HepG2 (cell line): ENCODE measurements around the gene USP10. TPM values are rescaled to one million over a fixed set of nuclear protein-coding genes. Genes with fewer than 3 reads are reported as not detected.

Source experiments
- ARNT2 ChIP-seq: sonication (generic); formaldehyde crosslinking; IDR thresholded peaks from 2 replicates; pipeline ENCODE4 v1.8.0; 2022; ENCODE audit warnings: mild to moderate bottlenecking, low read depth, missing genetic modification reagents, moderate library complexity
- ATF7 ChIP-seq, 2 experiments: fragments of 450-650 bp in 1 of 2; sonication (generic) in 1 of 2; formaldehyde crosslinking in 1 of 2; IDR thresholded peaks; 2 replicates each; pipeline versions ENCODE4 v1.4.0 to v1.6.1; 2016 to 2020; ENCODE audit warnings: antibody characterized with exemption in 1 of 2, mild to moderate bottlenecking in 1 of 2, missing genetic modification reagents in 1 of 2
- EED ChIP-seq: sonication (generic); formaldehyde crosslinking; IDR thresholded peaks from 2 replicates; pipeline ENCODE4 v1.5.0; 2020; ENCODE audit warnings: mild to moderate bottlenecking, missing genetic modification reagents
- GABPB1 ChIP-seq: IDR thresholded peaks from 2 replicates; pipeline ENCODE4 v1.6.1; 2016; ENCODE audit warnings: mild to moderate bottlenecking, missing genetic modification reagents, moderate library complexity, missing compliant biosample characterization
- HMG20B ChIP-seq: conservative IDR thresholded peaks from 2 replicates; pipeline ENCODE4 v1.6.1; 2016; ENCODE audit warnings: missing genetic modification reagents, missing compliant biosample characterization
- HNRNPL ChIP-seq: fragments of 200-400 bp; formaldehyde crosslinking; IDR thresholded peaks from 2 replicates; pipeline ENCODE4 v1.6.1; 2017; ENCODE audit warnings: mild to moderate bottlenecking, low read depth, low read length
- JDP2 ChIP-seq: sonication (generic); formaldehyde crosslinking; IDR thresholded peaks from 2 replicates; pipeline ENCODE4 v1.8.1; 2022; ENCODE audit warnings: missing genetic modification reagents, borderline replicate concordance
- KDM1A ChIP-seq: IDR thresholded peaks from 2 replicates; pipeline ENCODE4 v1.6.1; 2016; ENCODE audit warnings: missing compliant biosample characterization
- MED13 ChIP-seq: sonication (generic); formaldehyde crosslinking; IDR thresholded peaks from 2 replicates; pipeline ENCODE4 v1.5.0; 2020; ENCODE audit warnings: missing genetic modification reagents
- NCOA2 ChIP-seq: sonication (generic); formaldehyde crosslinking; IDR thresholded peaks from 2 replicates; pipeline ENCODE4 v1.8.0; 2022; ENCODE audit warnings: inconsistent platforms
- PHF20 ChIP-seq: sonication (generic); formaldehyde crosslinking; IDR thresholded peaks from 2 replicates; pipeline ENCODE4 v1.5.0; 2020; ENCODE audit warnings: mild to moderate bottlenecking, missing genetic modification reagents
- REPIN1 ChIP-seq: sonication (generic); formaldehyde crosslinking; IDR thresholded peaks from 2 replicates; pipeline ENCODE4 v1.8.0; 2022; ENCODE audit warnings: missing genetic modification reagents, low read depth, mild to moderate bottlenecking, borderline replicate concordance
- ZFX ChIP-seq: sonication (generic); formaldehyde crosslinking; IDR thresholded peaks from 2 replicates; pipeline ENCODE4 v1.4.0; 2020; ENCODE audit warnings: mild to moderate bottlenecking, low read depth, missing genetic modification reagents, moderate library complexity
- ZNF205 ChIP-seq: IDR thresholded peaks from 2 replicates; pipeline ENCODE4 v1.6.1; 2018; ENCODE audit warnings: missing biosample characterization, missing genetic modification reagents
- ZNF33B ChIP-seq: sonication (generic); formaldehyde crosslinking; IDR thresholded peaks from 2 replicates; pipeline ENCODE4 v1.5.1; 2020; ENCODE audit warnings: mild to moderate bottlenecking, missing genetic modification reagents
- ZNF484 ChIP-seq: sonication (generic); formaldehyde crosslinking; IDR thresholded peaks from 2 replicates; pipeline ENCODE4 v1.5.1; 2020; ENCODE audit warnings: mild to moderate bottlenecking, low read depth, missing genetic modification reagents, borderline replicate concordance
- ZNF766 ChIP-seq: sonication (generic); formaldehyde crosslinking; IDR thresholded peaks from 2 replicates; pipeline ENCODE4 v1.5.0; 2020; ENCODE audit warnings: missing genetic modification reagents, borderline replicate concordance
- ZNF782 ChIP-seq: sonication (generic); formaldehyde crosslinking; IDR thresholded peaks from 2 replicates; pipeline ENCODE4 v1.4.0; 2020; ENCODE audit warnings: missing genetic modification reagents, mild to moderate bottlenecking, borderline replicate concordance
- ZSCAN25 ChIP-seq: sonication (generic); formaldehyde crosslinking; IDR thresholded peaks from 2 replicates; pipeline ENCODE4 v1.8.0; 2022; ENCODE audit warnings: mild to moderate bottlenecking, missing genetic modification reagents
- polyA plus RNA-seq, 8 experiments: library from polyadenylated mRNA; depleted of rRNA in 3 of 8; stranded (reverse) in 7 of 8; unstranded in 1 of 8; fragments of >200 nt; fragmentation: Illumina TruSeq in 4 of 8; extraction: Trizol in 4 of 8; gene quantifications; 2 replicates each; pipeline versions ENCODE4 v1.2.1 to v1.2.3, GENCODE V29; 2011 to 2016; ENCODE audit warnings: low read depth in 4 of 8, missing spikeins in 1 of 8, mixed read lengths in 1 of 8; ENCODE audit not compliant: insufficient read depth in 1 of 8
- total RNA-seq, 5 experiments: library from RNA; depleted of rRNA; stranded (reverse); fragments of >200 nt; fragmentation: Illumina TruSeq; extraction: Trizol; gene quantifications; 2 replicates each; pipeline ENCODE4 v1.2.3, GENCODE V29; 2016; ENCODE audit warnings: low read depth in 1 of 5
- TF ChIP-seq, protein P1 (sequence below): sonication (generic); formaldehyde crosslinking; IDR thresholded peaks from 2 replicates; pipeline ENCODE4 v1.8.1; 2023; ENCODE audit warnings: missing genetic modification reagents, mild to moderate bottlenecking, borderline replicate concordance
- TF ChIP-seq, protein P2 (sequence below): IDR thresholded peaks from 2 replicates; pipeline ENCODE4 v1.6.1; 2018; ENCODE audit warnings: missing genetic modification reagents, mild to moderate bottlenecking, missing compliant biosample characterization
- TF ChIP-seq, protein P3 (sequence below): sonication (generic); formaldehyde crosslinking; IDR thresholded peaks from 2 replicates; pipeline ENCODE4 v1.5.1; 2020; ENCODE audit warnings: mild to moderate bottlenecking, missing genetic modification reagents, moderate library complexity
- TF ChIP-seq, protein P4 (sequence below): sonication (generic); formaldehyde crosslinking; IDR thresholded peaks from 2 replicates; pipeline ENCODE4 v1.5.0; 2020; ENCODE audit warnings: missing genetic modification reagents

The USP10 gene
- total and polyA plus RNA-seq, 2 of the 13 experiments (the other 11 are each of a cell fraction or from before 2014, with no cell fraction given): 79.1 to 122 TPM

DNA sequence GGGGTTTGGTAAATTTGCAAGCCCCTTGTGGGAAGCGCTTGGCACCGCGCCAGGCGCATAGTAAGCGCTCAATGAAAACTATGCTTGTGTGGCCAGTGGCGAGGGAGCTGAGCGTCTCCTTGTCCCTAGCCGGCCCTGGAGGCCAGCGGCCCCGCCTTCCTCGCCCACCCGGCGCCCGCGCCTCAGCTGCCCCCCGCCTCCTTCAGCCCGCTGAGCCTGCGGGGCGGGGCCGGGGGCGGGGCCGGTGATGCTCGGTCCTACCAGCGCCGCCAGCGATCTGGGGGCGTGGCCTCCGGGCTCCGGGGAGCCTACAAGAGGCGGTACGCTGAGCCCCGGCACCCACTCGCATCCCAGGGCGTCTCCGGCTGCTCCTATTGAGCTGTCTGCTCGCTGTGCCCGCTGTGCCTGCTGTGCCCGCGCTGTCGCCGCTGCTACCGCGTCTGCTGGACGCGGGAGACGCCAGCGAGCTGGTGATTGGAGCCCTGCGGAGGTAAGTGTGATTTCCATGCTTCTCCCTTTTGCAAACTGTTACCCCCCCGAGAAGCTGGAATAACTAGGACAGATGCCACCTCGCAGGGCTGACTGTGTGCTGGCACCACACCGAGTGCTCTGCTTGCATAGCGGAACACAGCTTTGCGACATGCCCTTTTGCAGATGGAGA, 120.0 kb downstream of the USP10 start, which contains the start of gene CRISPLD2 (continued):
- TF ChIP-seq, protein P1, sequence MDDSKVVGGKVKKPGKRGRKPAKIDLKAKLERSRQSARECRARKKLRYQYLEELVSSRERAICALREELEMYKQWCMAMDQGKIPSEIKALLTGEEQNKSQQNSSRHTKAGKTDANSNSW: peak; percentile 24; the same call in 1 of the 2 replicates
- TF ChIP-seq, protein P2, sequence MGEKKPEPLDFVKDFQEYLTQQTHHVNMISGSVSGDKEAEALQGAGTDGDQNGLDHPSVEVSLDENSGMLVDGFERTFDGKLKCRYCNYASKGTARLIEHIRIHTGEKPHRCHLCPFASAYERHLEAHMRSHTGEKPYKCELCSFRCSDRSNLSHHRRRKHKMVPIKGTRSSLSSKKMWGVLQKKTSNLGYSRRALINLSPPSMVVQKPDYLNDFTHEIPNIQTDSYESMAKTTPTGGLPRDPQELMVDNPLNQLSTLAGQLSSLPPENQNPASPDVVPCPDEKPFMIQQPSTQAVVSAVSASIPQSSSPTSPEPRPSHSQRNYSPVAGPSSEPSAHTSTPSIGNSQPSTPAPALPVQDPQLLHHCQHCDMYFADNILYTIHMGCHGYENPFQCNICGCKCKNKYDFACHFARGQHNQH (CRISPR knock-in tag): peak; percentile 29; the same call in 1 of the 2 replicates
- TF ChIP-seq NCOA2 (CRISPR knock-in tag) (no peak), MED13 (CRISPR knock-in tag) (no peak), ZSCAN25 (CRISPR knock-in tag) (no peak), REPIN1 (CRISPR knock-in tag) (no peak), EED (CRISPR knock-in tag) (no peak), ARNT2 (CRISPR knock-in tag) (peak; percentile 51), ZNF205 (CRISPR knock-in tag) (0 out of 2 replicates have a peak, but pooled peaks have one; percentile 23), ZNF782 (CRISPR knock-in tag) (no peak), KDM1A (no peak), HMG20B (CRISPR knock-in tag) (no peak), PHF20 (CRISPR knock-in tag) (no peak), JDP2 (no peak), ZNF33B (CRISPR knock-in tag) (no peak), GABPB1 (peak; percentile 53; the same call in 1 of the 2 replicates), HNRNPL (peak; percentile 72; the same call in 1 of the 2 replicates), ZNF766 (CRISPR knock-in tag) (no peak), ATF7 (IDR thresholded peaks at IDR 0.05) (no peak), ATF7 (CRISPR knock-in tag; IDR thresholded peaks at IDR 0.05) (peak; percentile 24; the same call in 1 of the 2 replicates), ZFX (peak; percentile 34; the same call in 1 of the 2 replicates), ZNF484 (CRISPR knock-in tag) (no peak)
- TF ChIP-seq, protein P3, sequence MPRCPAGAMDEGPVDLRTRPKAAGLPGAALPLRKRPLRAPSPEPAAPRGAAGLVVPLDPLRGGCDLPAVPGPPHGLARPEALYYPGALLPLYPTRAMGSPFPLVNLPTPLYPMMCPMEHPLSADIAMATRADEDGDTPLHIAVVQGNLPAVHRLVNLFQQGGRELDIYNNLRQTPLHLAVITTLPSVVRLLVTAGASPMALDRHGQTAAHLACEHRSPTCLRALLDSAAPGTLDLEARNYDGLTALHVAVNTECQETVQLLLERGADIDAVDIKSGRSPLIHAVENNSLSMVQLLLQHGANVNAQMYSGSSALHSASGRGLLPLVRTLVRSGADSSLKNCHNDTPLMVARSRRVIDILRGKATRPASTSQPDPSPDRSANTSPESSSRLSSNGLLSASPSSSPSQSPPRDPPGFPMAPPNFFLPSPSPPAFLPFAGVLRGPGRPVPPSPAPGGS (CRISPR knock-in tag): 0 out of 2 replicates have a peak, but pooled peaks have one; percentile 58
- TF ChIP-seq, protein P4, sequence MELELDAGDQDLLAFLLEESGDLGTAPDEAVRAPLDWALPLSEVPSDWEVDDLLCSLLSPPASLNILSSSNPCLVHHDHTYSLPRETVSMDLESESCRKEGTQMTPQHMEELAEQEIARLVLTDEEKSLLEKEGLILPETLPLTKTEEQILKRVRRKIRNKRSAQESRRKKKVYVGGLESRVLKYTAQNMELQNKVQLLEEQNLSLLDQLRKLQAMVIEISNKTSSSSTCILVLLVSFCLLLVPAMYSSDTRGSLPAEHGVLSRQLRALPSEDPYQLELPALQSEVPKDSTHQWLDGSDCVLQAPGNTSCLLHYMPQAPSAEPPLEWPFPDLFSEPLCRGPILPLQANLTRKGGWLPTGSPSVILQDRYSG (CRISPR knock-in tag): 0 out of 2 replicates have a peak, but pooled peaks have one; percentile 39
